Thoracic aorta (tissue), 2 donors: ENCODE measurements around the gene DPF3. TPM values are rescaled to one million over a fixed set of nuclear protein-coding genes. Genes with fewer than 3 reads are reported as not detected.

Experiments used
- ATAC-seq: fragments of 150-250 bp; one replicate; pipeline ENCODE4 v1.8.0; 2017; ENCODE audit warnings: low read depth; ENCODE audit not compliant: insufficient number of reproducible peaks, low FRiP score
- DNase-seq: peaks from one replicate; pipeline ENCODE4 v3.0.0-alpha.2; 2020; ENCODE audit warnings: low spot score
- H3K27ac ChIP-seq, 2 donors: fragments of 200-600 bp; sonication (generic); 1 replicate in 1 of 2; 2 replicates in 1 of 2; pipeline ENCODE4 v1.5.1; 2016; ENCODE audit warnings: mild to moderate bottlenecking in 2 of 2, moderate library complexity in 2 of 2
- H3K27me3 ChIP-seq: fragments of 200-600 bp; sonication (generic); replicated peaks from 2 replicates; pipeline ENCODE4 v1.6.0; 2016; ENCODE audit warnings: mild to moderate bottlenecking; ENCODE audit not compliant: insufficient read depth
- H3K36me3 ChIP-seq: fragments of 200-600 bp; sonication (generic); one replicate; pipeline ENCODE4 v1.5.1; 2016
- H3K4me1 ChIP-seq, 2 donors: fragments of 200-600 bp; sonication (generic); 1 replicate in 1 of 2; 2 replicates in 1 of 2; pipeline versions ENCODE4 v1.5.1 to v1.6.0; 2016; ENCODE audit warnings: low read depth in 2 of 2, mild to moderate bottlenecking in 1 of 2; ENCODE audit not compliant: control insufficient read depth in 1 of 2
- H3K4me3 ChIP-seq: fragments of 200-600 bp; sonication (generic); 2 replicates; pipeline ENCODE4 v1.5.1; 2016; ENCODE audit warnings: mild to moderate bottlenecking
- H3K9me3 ChIP-seq: fragments of 200-600 bp; sonication (generic); 2 replicates; pipeline ENCODE4 v1.5.1; 2016
- CTCF ChIP-seq: fragments of 200-600 bp; sonication (generic); IDR thresholded peaks from one replicate; pipeline ENCODE4 v1.5.1; 2019; ENCODE audit warnings: antibody characterized with exemption
- total RNA-seq, 2 donors: library from RNA; depleted of rRNA; stranded (reverse); fragments of >200 nt; gene quantifications; one replicate each; pipeline versions ENCODE4 v1.1.0 to v1.2.3, GENCODE V29; 2016

Gene DPF3
- total RNA-seq, 2 donors from 2014 or later = 2.2 to 8.9 TPM

- no peak for TF ChIP-seq CTCF
- Histone ChIP-seq H3K4me1 (no peaks in the 10 kb centered on the region), H3K9me3 (no peaks in the 10 kb centered on the region), H3K27me3 (no peaks in the 10 kb centered on the region), H3K36me3 (no peaks in the 10 kb centered on the region), H3K27ac (no peak overlapping the region), H3K4me3 (no peak overlapping the region)
- DNase-seq = no peak
- ATAC-seq = no peak
Measured at GRCh38 chr14:72664651-72665050, 229.2 kb downstream of the DPF3 start.

GRCh38 chr14:72663956-72664650 lies 229.8 kb downstream of the DPF3 start:
- ATAC-seq (no peak), DNase-seq (no peak)
- Histone ChIP-seq H3K4me1 (no peaks in the 10 kb centered on the region), H3K4me3 (no peak overlapping the region), H3K36me3 (no peaks in the 10 kb centered on the region), H3K27me3 (no peaks in the 10 kb centered on the region), H3K9me3 (no peaks in the 10 kb centered on the region), H3K27ac (no peak overlapping the region)
- no peak for TF ChIP-seq CTCF

GRCh38 chr14:72663076-72663487 lies 230.8 kb downstream of the DPF3 start:
- no peak overlapping the region for H3K4me3 ChIP-seq
- H3K27ac ChIP-seq = no peak overlapping the region
- ATAC-seq (no peak), DNase-seq (no peak)
- no peaks in the 10 kb centered on the region for H3K4me1 ChIP-seq
- H3K36me3 ChIP-seq = no peaks in the 10 kb centered on the region
- TF ChIP-seq CTCF = no peak
- no peaks in the 10 kb centered on the region for H3K9me3 ChIP-seq
- no peaks in the 10 kb centered on the region for H3K27me3 ChIP-seq

GRCh38 chr14:72662214-72662613 lies 231.7 kb downstream of the DPF3 start:
- H3K36me3 ChIP-seq = no peaks in the 10 kb centered on the region
- H3K27ac ChIP-seq = no peak overlapping the region
- no peak for DNase-seq
- no peaks in the 10 kb centered on the region for H3K9me3 ChIP-seq
- no peaks in the 10 kb centered on the region for H3K27me3 ChIP-seq
- ATAC-seq = no peak
- no peak for TF ChIP-seq CTCF
- no peak overlapping the region for H3K4me3 ChIP-seq
- no peaks in the 10 kb centered on the region for H3K4me1 ChIP-seq

GRCh38 chr14:72657214-72657921 lies 236.5 kb downstream of the DPF3 start:
- Histone ChIP-seq H3K36me3 (no peaks in the 10 kb centered on the region), H3K9me3 (no peaks in the 10 kb centered on the region), H3K4me3 (no peak overlapping the region), H3K27ac (no peak overlapping the region), H3K4me1 (no peaks in the 10 kb centered on the region), H3K27me3 (no peaks in the 10 kb centered on the region)
- TF ChIP-seq CTCF = no peak
- DNase-seq (no peak), ATAC-seq (no peak)
